ENCODE results near the gene ACOT7.
A peak's percentile ranks its signal among the peaks of the same experiment; 100 is the strongest.

The ACOT7 gene

DNA sequence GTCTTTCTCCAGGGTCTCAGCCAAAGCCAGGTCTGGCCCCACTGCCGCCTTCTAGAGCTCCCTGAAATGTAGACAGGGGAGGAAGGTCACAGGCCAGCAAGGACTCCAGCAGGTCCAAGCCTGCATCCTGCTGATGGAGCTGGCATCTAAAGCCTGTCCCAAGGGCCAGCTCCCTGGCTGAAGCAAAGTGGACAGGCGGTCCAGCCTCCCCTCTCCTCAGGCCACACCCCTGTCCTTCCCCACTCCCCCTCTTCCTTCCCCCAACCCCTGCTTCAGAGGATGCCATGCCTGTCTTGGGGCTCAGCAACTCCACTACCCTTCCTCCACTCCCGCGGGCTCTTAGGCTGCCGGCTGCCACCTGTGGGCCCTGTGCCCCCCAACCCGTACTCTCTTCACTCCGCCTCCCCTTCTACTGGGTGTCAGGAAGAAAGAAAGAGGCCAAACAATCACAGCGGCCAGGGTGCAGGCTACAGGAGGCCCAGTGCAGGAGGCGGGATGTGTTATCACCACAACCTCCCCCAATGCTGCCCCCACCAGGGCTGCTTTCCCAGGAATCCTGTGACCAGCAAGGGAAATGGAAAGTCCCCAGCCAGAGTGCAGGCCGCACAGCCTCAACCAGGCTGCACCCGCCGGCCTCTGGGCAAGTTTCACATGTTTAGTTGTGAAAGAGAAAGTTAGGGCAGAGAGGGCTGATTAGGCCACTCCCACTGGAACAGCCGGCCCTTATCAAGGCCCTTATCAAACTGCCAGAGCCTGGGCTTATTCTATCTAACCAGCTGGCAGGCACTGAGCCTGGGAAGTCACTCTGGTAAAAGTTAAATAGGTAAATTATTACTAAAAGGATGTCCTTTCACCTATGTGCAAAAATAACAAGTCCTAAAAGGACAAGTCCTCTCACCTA is 34.1 kb downstream of the ACOT7 start:
- no peak for DNase-seq

DNA sequence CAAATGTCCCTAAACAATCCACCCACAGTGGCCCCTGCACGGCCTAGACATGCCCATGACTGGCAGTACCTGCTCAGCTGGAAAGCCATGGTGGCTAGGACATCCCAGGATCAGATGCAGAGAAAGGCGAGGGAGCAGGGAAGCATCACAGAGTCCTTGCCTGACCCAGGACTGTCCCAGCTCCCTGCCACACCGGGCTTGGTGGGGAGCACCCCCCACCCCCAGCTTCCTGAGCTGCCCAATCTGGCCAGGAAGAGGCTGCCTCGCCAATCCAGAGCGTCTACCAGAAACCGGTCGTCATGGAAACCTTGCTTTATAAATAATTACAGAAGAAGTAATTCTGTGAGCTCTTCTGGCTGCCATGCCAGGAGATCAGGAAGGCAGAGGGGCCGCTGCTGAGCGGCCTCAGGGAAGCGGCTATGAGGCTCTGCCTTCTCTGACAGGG is 34.8 kb downstream of the ACOT7 start:
- peak; percentile 10 for DNase-seq

DNA sequence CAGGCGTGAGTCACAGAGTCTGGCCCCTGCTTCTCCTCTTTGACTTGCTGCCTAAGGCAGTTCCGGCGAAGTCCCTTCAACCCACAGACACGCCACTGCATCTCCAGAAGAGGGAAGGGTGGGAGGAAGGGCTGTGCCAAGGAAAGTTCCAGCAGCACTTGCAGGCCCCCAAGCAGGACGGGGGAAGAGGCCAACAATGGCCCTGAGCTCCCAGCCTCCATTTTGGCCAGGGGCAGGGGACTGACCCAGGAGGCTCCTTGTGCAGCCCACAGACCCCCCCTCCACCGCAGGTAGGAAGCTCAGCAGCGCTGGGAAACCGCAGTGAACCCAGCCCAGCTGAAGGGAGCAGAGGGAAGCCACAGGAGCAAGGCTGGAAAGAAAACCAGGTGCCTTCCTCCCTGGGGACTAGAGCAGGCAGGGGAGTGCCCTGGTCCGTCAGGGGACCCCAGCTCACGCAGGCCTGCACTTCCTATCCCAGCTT is 35.4 kb downstream of the ACOT7 start:
- no peak for DNase-seq

DNA sequence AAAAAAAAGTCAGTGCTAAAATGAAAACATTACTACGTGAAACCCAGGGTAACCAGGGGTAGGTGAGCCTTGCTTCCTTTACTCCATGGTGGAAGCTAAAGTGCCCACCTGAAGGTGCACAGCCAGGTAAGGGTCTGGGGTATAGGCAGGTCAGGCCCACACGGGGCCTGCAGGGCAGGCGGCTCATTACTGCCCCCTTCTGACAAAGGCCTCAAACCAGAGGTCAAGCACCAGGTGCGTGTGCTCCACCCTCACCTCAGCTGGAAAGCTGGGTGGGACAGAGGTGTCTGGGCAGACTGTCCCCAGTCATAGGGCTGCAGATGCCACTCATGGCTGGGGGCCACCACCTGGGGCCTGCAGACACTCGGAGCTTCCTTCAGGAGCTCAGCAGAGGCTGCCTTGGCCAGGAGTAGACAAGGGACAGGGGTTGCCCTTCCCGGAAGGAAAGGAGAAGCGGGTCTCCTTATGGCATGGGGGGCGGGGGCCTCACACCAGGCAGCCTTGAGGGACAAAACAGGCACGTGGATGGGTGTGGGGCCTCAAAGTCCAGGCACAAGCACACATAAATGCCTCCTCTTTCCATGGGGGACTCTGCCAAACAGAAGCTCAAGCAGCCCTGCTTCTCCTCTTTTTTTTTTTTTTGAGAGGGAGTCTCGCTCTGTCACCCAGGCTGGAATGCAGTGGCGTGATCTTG is 36.2 kb downstream of the ACOT7 start:
- no peak for DNase-seq

DNA sequence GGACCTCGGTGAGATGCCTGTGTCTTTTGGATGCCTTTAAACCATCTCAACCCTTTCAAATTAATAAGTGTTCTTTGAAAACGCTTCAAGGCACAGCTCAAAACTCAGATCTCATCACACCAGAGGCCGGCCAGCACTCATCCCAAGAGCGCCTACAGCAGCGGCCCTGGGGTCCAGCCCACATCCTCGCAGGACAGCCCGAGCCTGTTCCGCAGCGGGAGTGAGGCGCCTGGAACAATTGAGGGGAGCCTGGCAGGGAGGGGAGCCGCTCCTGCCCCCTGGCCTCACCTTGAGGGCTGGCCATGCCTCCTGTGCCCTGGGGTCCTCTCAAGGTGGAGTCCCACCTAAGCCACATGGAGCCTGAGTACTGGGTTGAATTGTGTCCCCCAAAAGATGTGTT is 37.9 kb downstream of the ACOT7 start:
- DNase-seq: no peak

DNA sequence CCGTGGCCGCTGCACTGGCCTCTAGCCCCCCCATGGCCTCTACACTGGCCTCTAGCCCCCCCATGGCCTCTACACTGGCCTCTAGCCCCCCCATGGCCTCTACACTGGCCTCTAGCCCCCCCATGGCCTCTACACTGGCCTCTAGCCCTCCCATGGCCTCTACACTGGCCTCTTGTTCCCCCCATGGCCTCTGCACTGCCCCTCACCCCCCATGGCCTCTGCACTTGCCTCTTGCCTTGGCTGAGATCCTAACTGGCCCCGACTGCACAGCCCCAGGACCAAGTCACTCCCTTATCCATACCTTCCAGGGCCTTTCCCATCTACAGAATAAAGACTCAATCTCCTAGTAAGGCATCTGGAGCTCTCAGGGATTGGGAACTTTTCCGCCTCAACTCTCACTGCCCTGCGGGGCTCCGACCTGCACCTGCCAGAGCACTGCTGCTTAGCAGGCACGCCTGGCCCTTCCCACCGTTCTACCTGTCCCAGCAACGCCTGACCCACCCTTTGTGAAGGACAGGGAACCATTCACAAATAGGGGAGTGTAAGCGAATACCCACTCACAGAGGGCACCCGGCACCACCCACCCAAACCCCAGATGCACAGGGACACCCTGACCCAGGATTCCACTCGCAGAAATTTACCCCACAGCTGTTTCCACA is 38.8 kb downstream of the ACOT7 start:
- no peak for DNase-seq

DNA sequence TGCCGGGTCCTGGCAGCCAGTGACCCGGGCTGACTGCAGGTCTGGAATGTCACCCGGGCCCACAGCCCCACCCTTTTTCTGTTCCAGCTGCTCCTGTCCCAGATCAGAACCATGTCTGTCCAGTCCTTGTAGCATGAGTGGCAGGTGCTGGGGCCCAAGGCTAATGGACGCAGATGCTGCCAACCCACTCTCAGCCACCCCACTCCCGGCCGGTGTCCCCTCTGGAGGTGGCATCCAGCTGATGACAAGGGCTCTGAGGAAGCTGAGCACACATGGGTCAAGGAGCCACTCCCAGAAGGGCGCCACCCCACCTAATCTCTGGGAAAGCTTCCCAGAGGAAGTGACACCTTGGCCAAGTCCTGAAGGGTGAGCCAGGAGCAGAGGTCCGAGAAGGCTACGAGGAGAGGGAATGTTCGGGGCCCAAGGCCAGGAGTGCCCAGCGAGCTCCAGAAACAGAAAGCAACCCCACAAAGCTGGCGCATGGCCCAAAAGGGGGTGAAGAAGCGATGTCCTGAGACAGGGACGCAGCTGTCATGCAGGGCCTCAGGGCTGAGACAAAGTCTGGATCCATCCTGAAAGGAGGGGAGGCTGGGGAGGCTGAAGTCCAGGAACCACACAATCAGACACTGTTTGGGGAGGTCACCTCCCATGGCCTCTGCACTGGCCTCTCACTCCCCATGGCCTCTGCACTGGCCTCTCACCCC is 39.5 kb downstream of the ACOT7 start:
- DNase-seq: no peak

DNA sequence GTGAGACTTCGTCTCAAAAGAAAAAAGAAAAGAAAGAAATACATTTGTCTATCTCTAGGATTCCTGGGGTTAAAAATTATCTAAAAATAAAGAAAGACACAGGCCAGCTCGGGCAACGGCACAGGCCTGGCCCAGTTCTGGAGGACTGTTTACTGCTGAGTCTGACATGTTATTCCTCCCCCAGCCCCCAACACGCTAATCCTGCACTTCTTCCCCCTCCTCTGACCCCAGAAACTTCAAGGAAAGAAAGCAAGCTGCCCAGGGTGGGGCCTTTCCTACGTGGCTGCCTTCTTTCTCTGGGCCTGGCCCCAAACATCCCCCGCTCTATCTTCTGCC is 40.0 kb downstream of the ACOT7 start:
- no peak for DNase-seq

DNA sequence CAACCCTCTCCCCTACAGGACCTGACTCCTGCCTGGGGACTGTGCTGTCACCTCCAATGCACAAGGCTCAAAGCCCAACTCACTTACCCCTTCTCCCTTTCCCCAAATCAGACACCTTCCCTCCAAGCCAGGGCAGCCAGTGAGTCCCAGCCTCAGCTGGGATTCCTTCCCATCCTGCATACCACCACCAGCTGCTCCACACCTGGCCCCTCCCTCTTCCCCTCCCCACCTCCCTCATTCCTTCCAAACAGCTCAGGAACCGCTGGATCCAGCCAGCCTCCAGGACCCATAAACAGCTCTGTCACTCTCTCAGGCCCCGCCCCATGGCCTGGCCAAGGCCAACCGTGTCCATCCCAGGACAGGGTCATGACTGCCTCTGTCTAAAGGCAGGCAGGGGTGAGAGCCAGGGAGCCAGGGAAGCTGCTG is 41.4 kb downstream of the ACOT7 start:
- no peak for DNase-seq

DNA sequence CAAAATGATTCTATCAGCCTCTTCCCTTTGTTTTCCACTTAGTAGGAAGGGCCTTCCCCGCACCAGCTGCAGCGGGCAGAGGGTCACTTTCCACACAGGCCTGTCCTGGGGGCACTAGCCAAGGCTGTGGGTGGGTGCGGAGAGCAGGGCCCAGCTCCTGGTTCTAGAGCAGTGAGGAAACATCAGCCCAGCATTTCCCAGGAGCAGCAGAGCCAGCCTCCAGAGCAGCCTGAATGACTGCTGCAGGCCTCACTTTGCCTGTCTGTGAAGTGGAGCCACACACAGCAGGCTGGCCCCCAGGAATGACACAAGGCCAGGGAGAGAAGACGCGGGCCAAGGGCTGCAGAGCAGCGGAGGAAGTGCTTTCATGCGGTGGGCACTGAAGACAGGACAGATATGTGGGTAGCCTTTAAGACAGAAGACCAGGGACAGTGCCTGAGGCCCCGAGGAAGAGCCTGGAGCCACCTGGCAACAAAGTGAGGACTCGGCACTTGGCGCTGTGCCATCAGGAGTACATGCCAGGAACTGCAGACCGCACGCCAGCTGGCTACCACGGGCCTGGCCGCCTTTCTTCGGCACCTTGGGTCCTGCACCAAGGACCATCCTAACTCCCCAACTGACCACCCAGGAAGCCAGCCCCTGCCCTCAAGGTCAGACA is 42.0 kb downstream of the ACOT7 start:
- DNase-seq: no peak

DNA sequence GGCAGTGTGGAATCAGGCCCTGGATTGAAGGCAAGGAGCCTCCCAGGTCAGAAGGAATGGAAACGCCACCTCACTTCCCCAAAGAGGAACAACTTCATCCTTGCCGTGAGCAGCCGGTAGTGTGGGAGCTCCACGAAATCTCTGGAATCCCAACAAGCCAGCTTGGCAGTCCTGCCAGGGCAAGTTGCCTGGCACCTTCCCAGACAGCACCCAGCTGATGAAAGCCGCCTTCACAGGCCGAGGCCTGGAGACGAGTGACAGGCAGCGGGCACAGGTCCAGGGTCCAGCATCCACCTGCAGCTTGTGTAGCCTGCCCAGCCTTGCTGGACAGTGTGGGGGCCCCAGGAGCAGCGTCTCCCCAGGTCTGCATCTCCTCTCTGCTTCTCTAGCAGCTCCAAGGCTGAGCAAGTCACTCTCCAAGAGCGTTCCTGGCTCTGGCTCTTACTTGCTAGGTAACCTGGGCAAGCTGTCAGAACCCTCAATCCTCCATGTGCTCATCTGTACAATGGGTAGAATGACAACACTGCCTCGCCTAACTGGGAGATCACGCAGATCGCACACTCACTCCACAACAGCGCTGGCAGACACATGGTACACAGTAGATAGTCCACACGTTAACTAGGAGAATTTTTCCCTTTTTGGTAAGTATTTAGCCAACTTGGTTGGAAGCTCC is 43.0 kb downstream of the ACOT7 start:
- no peak for DNase-seq

DNA sequence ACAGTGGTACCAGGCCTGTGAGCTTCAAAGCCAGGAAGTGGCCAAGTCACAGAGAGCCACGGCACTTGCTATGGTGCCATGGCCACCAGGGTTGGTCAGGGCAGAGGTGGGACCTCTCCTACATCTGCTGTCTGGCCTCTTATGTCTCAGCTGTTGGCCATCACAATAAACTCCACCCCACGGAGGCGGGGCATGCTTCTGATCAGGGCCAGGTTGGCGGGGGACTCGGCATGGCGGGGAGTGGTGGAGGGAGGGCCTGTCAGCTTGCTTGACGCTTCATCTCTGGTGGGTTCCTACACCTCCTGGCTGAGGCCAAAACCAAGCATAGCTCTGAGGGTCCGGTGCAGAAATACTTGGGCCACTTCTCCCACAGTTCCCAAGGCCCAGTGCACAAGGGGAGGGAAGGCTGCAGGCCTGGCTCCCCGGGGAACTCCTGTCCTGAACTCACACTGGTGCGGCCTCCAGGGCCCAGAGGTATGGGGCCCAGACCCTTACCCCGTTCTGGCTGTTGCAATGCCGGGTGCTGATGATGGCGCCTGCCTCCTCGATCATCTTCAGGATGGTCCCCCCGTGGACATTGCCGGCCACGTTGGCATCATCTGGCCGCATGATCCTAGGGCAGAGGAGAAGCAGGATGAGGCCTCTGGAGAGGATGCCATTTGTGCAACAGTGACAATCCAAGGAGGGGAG is 44.2 kb downstream of the ACOT7 start:
- no peak for DNase-seq

DNA sequence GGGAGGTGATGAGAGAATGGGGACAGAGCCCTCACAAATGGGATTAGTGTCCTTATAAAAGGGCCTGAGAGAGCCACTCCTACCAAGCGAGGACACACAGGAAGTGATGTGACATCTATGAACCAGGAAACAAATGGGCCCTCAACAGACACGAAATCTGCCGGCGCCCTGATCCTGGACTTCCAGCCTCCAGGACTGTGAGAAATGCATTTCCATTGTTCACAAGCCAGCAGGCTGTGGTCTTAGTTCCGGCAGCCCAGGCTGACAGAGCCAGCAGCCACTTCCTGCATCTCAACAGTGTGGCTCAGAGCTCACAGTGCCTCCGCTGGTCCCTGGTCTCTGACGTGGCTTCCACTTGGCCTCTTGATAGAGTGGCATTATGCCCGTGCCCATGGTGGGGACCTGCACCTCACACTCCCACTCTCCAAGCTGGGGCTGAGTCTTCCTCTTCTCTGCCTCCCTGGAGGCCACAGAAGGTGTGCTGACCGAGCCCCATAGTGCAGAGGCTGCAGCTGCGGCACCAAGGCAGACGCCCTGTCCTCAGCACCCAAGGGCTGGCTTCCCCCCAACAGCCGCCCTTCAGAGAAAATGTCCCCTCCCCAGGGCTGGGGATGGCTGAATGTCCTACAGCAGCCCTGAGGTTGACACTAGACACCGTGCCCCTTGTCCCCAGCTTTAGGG is 44.9 kb downstream of the ACOT7 start:
- DNase-seq: peak; percentile 18

DNA sequence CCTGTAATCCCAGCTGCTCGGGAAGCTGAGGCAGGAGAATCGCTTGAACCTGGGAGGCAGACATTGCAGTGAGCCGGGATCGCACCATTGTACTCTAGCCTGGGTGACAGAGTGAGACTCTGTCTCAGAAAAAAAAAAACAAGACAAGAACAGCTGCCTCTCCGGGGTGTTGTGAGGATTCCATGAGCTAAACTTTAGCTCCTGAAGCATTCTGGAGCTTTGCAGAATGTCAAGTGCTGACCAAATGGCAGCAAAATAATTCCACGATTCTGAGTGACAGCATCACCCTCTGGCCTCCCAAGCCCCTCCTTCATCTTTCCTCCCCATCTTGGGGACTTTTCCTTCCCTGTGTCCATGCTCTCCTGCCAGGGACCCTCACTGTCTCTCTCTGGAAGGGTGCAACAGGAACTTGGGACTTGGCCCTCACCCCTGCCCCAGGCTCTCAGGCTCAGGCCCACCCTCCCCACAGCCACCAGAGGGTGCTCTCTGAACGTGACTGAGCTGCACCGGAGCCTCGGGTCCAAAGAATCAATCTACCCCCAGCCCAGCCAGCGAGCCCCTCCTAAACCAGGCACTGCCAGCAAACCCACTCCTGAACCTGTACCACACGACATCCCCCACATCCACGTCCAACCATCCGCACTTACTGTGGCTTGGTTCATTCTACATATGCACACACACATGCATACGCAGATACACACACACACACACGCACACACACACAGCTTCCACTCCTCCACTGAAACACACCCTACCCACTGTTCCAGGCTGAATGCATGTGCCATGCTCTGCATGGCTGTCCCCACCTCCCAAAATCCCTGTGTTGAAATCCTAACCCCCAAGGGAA is 45.7 kb downstream of the ACOT7 start:
- DNase-seq: peak; percentile 56

DNA sequence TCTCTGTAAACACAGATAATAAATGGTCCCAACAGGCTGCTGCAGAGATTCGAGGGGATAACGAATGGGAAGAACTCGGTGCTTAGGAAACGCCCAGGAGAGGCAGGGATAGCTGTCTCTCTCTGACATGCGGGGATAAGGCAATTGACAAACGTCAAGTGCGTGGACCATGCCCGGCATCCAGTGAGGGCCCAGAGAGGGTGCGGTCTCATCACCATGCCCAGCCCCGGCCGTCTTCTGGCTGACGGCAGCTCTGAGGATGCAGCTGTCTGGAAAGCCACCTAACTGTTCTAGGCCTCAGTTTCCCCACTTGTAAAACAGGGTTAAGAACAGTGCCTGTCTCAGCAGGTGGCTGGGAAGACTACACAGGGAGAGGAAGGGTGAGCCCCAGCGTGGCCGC is 48.1 kb downstream of the ACOT7 start:
- no peak for DNase-seq

DNA sequence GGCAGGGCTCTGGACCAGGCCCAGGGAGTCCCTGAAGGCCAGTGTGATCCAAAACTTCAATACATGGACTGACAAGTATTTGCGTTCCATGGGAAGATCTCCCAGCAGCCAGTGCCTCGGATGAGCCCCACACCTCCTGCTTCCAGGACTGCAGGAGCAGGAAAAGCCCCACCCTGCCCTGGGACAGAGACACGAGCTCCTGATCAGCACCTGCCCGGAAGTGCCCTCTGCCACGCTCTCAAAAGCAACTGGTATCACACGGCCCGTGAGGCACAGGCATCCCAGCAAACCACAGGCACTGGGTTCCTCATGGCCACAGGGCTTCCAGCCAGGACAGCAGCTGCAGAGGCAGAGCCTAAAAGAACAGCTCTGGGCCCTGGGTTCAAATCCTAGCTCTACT is 48.6 kb downstream of the ACOT7 start:
- no peak for DNase-seq

DNA sequence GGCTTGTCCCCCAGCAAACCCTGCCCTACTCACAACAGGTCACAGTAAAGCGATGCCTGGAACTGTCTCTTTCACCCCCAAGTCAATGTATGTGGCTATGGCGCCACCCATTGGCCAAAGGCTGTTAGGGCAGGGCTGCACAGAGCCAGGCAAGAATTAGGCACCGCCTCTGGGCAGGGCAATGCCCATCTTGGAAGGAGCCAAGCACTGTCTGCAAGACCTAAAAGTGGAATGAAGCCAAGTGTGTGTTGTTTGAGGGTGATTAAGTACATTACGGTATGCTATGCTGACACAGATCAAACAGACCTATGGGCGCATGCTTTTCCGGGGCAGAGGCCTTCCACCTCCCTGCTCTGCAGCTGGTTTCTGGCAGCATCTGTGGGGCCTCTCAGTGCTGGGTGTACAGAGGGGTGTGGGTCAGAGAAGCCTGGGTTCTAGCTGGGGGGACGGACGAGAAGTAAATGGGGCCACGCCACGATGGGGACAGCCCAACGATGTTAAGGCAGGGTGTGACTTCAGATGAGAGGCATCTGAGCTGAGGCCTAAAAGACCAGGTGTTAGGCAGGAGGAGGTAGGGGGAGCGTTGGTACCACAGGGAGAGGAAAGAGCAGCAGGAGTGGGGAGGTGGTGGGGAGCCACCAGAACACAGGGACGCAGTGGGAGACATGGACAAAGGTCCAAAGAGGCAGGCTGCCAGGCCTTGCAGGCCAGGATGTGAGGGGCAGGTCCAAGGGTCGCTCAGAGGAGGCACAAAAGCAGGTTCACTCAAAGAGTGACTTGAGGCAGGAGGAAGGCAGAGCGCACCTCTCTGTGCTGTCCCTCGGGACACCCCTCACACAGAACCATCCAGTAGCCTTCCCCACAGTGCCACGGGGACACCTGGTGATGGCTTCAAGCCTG is 49.8 kb downstream of the ACOT7 start:
- DNase-seq: peak; percentile 36

DNA sequence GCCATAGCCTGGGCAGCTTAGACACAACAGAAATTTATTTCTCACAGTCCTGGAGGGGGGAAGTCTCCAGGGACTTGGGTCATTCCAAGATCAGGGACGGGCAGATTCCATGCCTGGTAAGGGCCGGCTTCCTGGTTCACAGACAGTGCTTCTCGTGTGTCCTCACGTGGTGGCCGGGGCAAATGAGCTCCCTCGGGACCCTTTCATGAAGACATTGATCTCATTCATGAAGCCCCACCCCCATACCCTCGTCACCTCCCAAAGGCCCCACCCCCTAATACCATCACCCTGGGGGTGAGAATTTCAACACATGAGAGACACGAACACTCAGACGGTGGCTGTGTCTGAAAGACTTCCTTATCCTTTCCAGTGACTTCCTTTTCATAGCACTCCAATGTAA is 51.5 kb downstream of the ACOT7 start:
- no peak for DNase-seq

DNA sequence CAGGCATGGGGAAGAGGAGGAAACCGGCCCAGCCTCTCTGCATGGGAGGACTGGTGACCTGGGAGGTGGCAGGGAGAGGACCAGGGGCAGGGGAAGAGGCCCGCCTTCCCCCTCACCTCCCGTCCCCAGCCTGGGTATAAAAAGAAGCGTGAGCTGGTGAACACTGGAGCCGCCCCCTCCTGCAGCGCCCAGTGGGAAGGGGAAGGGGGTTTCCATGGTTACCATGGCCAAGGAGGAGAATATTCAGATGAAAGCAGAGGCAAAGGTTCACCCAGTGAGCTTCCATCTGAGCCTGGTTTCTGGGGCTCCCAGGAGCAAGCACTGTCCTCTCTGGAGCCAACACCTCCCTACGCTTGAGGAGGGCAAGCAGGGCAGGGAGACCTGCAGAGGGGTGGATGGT is 54.9 kb downstream of the ACOT7 start:
- DNase-seq: no peak

All from effector CD8-positive, alpha-beta T cell (primary cell).